Measurements from ENCODE around the gene PRR3. TPM values are rescaled to one million over a fixed set of nuclear protein-coding genes. Genes with fewer than 3 reads are reported as not detected.
"Not testable (repeated sequence)": the region's sequence is repeated elsewhere in the genome, so short reads cannot be mapped to it uniquely, and the experiment has no call there.

PRR3 gene
- total RNA-seq, 2 experiments from 2014 or later, result 32.7 to 34.4 TPM

GRCh38 chr6:30573113-30573512, 16.0 kb downstream of the PRR3 start:
- Mint-ChIP-seq H3K4me1 (peaks cover 66% of the 10 kb centered on the region), H3K36me3 (peaks cover 39% of the 10 kb centered on the region), H3K27me3 (peaks cover 5% of the 10 kb centered on the region), H3K4me3 (peak overlapping the region; percentile 99), H3K27ac (peak overlapping the region; percentile 17), H3K9me3 (no peaks in the 10 kb centered on the region)
- no peak for DNase-seq

- no peak for DNase-seq
- Mint-ChIP-seq H3K4me3 (no peak overlapping the region), H3K36me3 (peaks cover 54% of the 10 kb centered on the region), H3K4me1 (peaks cover 39% of the 10 kb centered on the region), H3K27ac (peak overlapping the region; percentile 38), H3K27me3 (peaks cover 2% of the 10 kb centered on the region), H3K9me3 (no peaks in the 10 kb centered on the region)
Observed at GRCh38 chr6:30578051-30578450, 21.0 kb downstream of the PRR3 start.

- Mint-ChIP-seq H3K27me3 (peaks cover 2% of the 10 kb centered on the region), H3K9me3 (no peaks in the 10 kb centered on the region), H3K4me3 (no peak overlapping the region), H3K4me1 (no peaks in the 10 kb centered on the region), H3K27ac (no peak overlapping the region), H3K36me3 (peaks cover 48% of the 10 kb centered on the region)
- DNase-seq, result no peak
Observed at GRCh38 chr6:30583921-30584320, 26.8 kb downstream of the PRR3 start.

DNA sequence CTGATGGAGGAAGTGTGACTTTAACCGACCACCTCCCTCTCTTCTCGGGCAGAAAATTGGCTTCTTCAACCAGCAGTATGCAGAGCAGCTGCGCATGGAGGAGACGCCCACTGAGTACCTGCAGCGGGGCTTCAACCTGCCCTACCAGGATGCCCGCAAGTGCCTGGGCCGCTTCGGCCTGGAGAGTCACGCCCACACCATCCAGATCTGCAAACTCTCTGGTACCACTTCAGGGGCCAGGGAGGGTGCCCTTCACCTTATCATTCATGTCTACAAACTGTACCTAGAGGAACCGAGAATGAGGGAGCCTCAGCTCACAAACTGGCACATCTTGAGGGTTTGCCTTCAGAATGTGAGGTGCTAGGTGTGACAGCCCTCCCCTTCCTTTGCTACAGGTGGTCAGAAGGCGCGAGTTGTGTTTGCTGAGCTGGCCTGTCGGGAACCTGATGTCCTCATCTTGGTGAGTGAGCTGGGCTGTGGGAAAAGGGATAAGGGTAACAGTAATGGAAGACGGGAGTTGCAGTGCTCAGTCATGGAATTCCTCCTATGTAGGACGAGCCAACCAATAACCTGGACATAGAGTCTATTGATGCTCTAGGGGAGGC, 32.8 kb downstream of the PRR3 start:
- peaks cover 2% of the 10 kb centered on the region for H3K4me1 Mint-ChIP-seq
- H3K9me3 Mint-ChIP-seq, result no peaks in the 10 kb centered on the region
- H3K27ac Mint-ChIP-seq, result no peak overlapping the region
- no peak overlapping the region for H3K4me3 Mint-ChIP-seq
- H3K36me3 Mint-ChIP-seq, result peaks cover 32% of the 10 kb centered on the region
- no peaks in the 10 kb centered on the region for H3K27me3 Mint-ChIP-seq
- no peak for DNase-seq

DNA sequence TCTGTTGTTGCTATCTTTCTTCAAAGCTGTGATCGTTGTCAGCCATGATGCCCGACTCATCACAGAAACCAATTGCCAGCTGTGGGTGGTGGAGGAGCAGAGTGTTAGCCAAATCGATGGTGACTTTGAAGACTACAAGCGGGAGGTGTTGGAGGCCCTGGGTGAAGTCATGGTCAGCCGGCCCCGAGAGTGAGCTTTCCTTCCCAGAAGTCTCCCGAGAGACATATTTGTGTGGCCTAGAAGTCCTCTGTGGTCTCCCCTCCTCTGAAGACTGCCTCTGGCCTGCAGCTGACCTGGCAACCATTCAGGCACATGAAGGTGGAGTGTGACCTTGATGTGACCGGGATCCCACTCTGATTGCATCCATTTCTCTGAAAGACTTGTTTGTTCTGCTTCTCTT, 33.4 kb downstream of the PRR3 start:
- H3K4me1 Mint-ChIP-seq, result peaks cover 2% of the 10 kb centered on the region
- no peak for DNase-seq
- no peaks in the 10 kb centered on the region for H3K9me3 Mint-ChIP-seq
- peaks cover 28% of the 10 kb centered on the region for H3K36me3 Mint-ChIP-seq
- H3K4me3 Mint-ChIP-seq, result no peak overlapping the region
- no peaks in the 10 kb centered on the region for H3K27me3 Mint-ChIP-seq
- peak overlapping the region; percentile 32 for H3K27ac Mint-ChIP-seq

- DNase-seq, result no peak
- Mint-ChIP-seq H3K36me3 (peaks cover 28% of the 10 kb centered on the region), H3K4me3 (no peak overlapping the region), H3K27ac (peak overlapping the region; percentile 32), H3K27me3 (no peaks in the 10 kb centered on the region), H3K4me1 (peaks cover 2% of the 10 kb centered on the region), H3K9me3 (no peaks in the 10 kb centered on the region)
Observed at GRCh38 chr6:30591008-30591407, 33.9 kb downstream of the PRR3 start.

DNA sequence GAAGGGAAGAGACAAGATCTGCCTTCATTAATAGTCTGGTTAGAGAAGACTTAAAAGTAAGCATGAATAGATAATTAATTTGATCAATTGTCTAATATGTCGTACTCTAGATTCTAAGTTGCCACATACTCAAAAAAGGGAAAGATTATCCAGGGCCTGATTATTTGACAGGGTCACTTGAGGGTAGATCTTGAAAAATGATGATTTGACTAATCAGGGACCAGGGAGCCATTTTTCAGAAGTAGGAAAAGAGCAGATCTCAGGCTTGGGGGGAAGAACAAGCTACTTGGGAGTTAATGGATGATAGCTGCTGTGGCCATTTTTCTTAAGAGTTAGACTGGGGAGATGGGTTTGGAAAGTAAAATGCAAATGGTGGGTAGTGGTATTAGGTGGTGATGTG, 35.2 kb downstream of the PRR3 start:
- Mint-ChIP-seq H3K4me1 (peaks cover 4% of the 10 kb centered on the region), H3K9me3 (no peaks in the 10 kb centered on the region)
- no peak for DNase-seq

GRCh38 chr6:30597315-30598144, 40.4 kb downstream of the PRR3 start:
- H3K9me3 Mint-ChIP-seq, H3K27me3 Mint-ChIP-seq: not testable (repeated sequence)
- Mint-ChIP-seq H3K36me3 (peaks cover 22% of the 10 kb centered on the region), H3K27ac (peak overlapping the region; percentile 56), H3K4me1 (peaks cover 13% of the 10 kb centered on the region), H3K4me3 (peak overlapping the region; percentile 10)
- peak; percentile 71 for DNase-seq

More for the DNA sequence above, 35.2 kb downstream of the PRR3 start:
- no peaks in the 10 kb centered on the region for H3K27me3 Mint-ChIP-seq
- no peak overlapping the region for H3K27ac Mint-ChIP-seq
- peaks cover 30% of the 10 kb centered on the region for H3K36me3 Mint-ChIP-seq
- H3K4me3 Mint-ChIP-seq, result no peak overlapping the region

DNA sequence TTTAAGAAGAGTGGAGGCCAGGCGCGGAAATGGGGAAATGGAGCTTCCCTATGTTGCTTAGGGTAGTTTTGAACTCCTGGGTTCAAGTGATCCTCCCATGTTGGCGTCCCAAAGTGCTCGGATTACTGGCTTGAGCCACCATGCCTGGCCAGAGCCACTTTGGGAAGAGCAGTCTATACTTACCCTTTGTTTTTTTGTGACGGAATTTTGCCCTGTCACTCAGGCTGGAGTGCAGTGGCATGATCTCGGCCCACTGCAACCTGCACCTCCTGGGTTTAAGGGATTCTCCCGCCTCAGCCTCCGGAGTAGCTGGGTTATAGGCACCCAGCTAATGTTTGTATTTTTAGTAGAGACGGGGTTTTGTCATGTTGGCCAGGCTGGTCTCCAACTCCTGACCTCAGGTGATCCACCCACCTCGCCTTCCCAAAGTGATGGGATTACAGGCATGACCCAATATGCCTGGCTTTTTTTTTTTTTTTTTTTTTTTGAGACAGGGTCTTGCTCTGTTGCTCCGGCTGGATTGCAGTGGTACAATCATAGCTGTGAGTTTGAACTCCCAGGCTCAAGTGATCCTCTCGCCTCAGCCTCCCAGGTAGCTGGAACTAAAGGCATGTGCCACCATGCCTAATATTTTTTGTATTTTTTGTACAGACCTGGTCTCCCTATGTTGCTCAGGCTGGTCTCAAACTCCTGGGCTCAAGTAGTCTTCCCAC, 42.0 kb downstream of the PRR3 start:
- peaks cover 34% of the 10 kb centered on the region for H3K36me3 Mint-ChIP-seq
- peak overlapping the region; percentile 78 for H3K27ac Mint-ChIP-seq
- H3K9me3 Mint-ChIP-seq, result no peaks in the 10 kb centered on the region
- no peaks in the 10 kb centered on the region for H3K27me3 Mint-ChIP-seq
- peaks cover 22% of the 10 kb centered on the region for H3K4me1 Mint-ChIP-seq
- no peak for DNase-seq
- no peak overlapping the region for H3K4me3 Mint-ChIP-seq

DNA sequence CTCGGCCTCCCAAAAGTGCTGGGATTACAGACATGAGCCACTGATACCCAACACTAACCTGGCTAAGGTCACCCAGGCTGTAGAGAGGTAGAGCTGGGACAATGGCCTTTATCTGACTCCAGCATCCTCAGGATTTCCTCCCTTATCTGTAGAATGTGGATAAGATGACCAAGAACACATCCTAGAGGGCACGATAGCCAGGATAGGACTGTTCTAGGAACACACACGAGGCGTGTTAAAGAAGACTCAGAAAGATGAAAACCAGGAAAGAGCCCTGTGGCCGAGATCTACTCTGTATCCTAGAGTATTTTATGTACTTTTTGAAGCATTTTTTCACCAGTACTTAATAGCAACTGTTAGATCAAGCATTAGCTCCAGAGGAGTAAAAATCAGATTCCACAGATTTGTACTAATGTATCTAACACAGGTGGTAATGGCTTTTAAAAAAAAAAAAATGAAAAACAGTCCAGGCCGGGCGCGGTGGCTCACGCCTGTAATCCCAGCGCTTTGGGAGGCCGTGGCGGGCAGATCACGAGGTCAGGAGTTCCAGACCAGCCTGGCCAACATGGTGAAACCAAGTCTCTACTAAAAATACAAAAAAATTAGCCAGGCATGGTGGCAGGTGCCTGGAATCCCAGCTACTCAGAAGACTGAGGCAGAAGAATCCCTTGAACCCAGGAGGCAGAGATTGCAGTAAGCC, 42.7 kb downstream of the PRR3 start:
- Mint-ChIP-seq H3K36me3 (peaks cover 39% of the 10 kb centered on the region), H3K27ac (peak overlapping the region; percentile 78)

GRCh38 chr6:30600451-30600961, 43.4 kb downstream of the PRR3 start:
- no peak for DNase-seq
- no peaks in the 10 kb centered on the region for H3K9me3 Mint-ChIP-seq
- H3K4me3 Mint-ChIP-seq, result no peak overlapping the region
- peaks cover 44% of the 10 kb centered on the region for H3K36me3 Mint-ChIP-seq
- no peaks in the 10 kb centered on the region for H3K27me3 Mint-ChIP-seq
- no peak overlapping the region for H3K27ac Mint-ChIP-seq
- peaks cover 23% of the 10 kb centered on the region for H3K4me1 Mint-ChIP-seq

More for the DNA sequence above, 42.7 kb downstream of the PRR3 start:
- peaks cover 23% of the 10 kb centered on the region for H3K4me1 Mint-ChIP-seq
- H3K9me3 Mint-ChIP-seq, result no peaks in the 10 kb centered on the region
- no peak for DNase-seq
- H3K27me3 Mint-ChIP-seq, result no peaks in the 10 kb centered on the region
- H3K4me3 Mint-ChIP-seq, result no peak overlapping the region

DNA sequence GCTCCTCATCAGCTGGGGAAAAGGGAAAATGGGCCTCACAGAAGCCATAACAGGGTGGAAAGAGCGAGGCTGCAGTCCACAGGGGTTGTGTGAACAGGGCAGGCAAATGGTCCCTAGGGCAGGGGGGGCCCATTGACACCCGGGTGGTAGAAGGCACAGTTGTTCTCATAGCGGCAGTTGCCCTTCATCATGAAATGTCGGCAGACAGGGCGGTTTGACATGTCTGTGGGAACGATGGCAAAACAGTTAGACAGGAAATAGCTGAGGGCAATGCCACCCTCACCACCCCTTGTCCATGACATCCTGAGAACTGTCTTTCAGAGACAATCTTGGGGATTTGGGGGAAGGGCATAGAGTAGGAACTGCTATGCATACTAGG, 44.3 kb downstream of the PRR3 start:
- peaks cover 23% of the 10 kb centered on the region for H3K4me1 Mint-ChIP-seq
- DNase-seq, result no peak
- no peaks in the 10 kb centered on the region for H3K27me3 Mint-ChIP-seq
- H3K36me3 Mint-ChIP-seq, result peaks cover 51% of the 10 kb centered on the region
- no peak overlapping the region for H3K27ac Mint-ChIP-seq
- H3K4me3 Mint-ChIP-seq, result no peak overlapping the region
- no peaks in the 10 kb centered on the region for H3K9me3 Mint-ChIP-seq

DNA sequence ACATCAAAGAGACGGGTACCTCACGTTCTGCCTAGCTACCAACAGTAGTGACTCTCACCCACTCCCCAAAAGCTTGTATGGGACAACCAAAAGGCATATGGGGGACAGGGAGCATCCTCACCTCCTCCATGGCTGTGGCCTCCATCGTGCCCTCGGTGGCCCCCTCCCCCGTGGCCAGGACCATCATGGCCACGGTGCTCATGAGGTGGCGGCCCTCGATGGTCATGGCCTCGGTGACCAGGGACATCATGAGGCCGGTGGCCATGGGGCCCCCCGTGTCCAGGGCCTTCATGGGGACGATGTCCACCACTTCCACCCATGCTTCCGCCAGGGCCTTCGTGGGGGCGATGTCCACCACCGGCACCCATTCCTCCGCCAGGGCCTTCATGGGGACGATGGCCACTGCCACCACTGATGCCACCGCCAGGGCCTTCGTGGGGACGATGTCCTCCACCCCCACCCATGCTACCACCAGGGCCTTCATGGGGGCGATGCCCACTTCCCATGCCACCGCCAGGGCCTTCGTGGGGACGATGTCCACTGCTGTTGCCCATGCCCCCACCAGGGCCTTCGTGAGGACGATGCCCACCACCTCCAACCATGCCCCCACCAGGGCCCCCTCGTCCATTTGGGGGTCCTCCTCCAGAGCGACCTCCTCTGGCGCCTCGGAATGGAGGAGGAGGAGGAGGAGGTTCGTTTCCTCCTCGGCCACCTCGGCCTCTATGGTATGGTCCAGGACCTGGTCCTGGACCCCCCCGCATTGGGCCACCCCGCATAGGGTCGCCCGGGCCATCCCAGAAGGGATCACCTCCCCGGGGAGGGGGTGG, 44.9 kb downstream of the PRR3 start:
- H3K4me3 Mint-ChIP-seq, result no peak overlapping the region
- no peak overlapping the region for H3K27ac Mint-ChIP-seq
- H3K27me3 Mint-ChIP-seq, result no peaks in the 10 kb centered on the region
- DNase-seq, result no peak
- H3K4me1 Mint-ChIP-seq, result peaks cover 25% of the 10 kb centered on the region
- H3K9me3 Mint-ChIP-seq, result no peaks in the 10 kb centered on the region
- H3K36me3 Mint-ChIP-seq, result peaks cover 51% of the 10 kb centered on the region

DNA sequence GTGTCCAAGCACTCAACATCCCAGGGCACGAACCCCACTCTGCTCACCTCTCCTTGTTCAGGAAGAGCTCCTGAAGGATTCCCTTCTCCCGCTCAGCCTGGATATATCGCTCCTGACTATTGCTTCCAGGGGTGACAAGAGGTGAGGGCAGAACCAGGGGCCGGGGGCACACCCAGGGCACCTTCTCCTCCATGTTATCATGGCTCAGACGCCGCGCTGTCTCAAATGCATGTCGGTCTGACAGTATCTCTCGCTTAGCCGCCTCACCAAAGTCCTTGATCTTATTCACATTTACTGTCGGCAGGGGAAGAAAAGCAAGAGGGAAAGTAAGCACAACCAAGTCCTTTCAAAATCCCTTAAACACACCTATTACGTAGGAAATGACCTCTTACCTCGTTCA, 46.9 kb downstream of the PRR3 start:
- Mint-ChIP-seq H3K36me3 (peaks cover 58% of the 10 kb centered on the region), H3K27ac (no peak overlapping the region)
- DNase-seq, result no peak

More for the DNA sequence above, 46.9 kb downstream of the PRR3 start:
- Mint-ChIP-seq H3K9me3 (no peaks in the 10 kb centered on the region), H3K4me3 (no peak overlapping the region), H3K4me1 (peaks cover 27% of the 10 kb centered on the region), H3K27me3 (no peaks in the 10 kb centered on the region)
